Lower leg skin (tissue), 3 donors: ENCODE data around the gene CCDC144A.
"Not testable (repeated sequence)": the region's sequence is repeated elsewhere in the genome, so short reads cannot be mapped to it uniquely, and the experiment has no call there.

ENCODE experiments used
- POLR2A ChIP-seq, 2 donors: fragments of 450-650 bp; IDR thresholded peaks; one replicate each; pipeline ENCODE4 v1.6.1; 2016 to 2017; ENCODE audit warnings: antibody characterized with exemption in 2 of 2, mild to moderate bottlenecking in 1 of 2, moderate library complexity in 1 of 2
- TF ChIP-seq, protein P1 (sequence below), 3 donors: fragments of 450-650 bp; IDR thresholded peaks; one replicate each; pipeline ENCODE4 v1.5.1; 2016; ENCODE audit warnings: antibody characterized with exemption in 3 of 3, mild to moderate bottlenecking in 3 of 3, moderate library complexity in 2 of 3

DNA sequence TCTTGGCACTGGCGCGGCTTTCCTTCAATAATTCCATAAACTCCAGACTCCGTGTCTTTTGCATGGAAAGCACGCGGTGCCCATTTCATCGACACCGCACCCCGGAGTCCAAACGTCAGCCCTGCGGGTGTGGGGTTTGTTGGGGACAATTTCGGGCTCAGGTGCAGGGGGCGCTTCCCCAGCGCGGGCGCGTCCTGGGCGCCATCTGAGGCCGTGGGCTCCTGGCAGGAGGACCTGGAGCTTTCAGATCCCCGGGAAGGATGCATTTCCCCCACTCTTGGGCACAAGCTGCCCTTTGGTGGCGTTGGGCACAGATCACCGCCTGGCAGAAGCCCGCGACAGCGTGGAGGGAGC is 23.5 kb upstream of the CCDC144A start:
- TF ChIP-seq, protein P1, sequence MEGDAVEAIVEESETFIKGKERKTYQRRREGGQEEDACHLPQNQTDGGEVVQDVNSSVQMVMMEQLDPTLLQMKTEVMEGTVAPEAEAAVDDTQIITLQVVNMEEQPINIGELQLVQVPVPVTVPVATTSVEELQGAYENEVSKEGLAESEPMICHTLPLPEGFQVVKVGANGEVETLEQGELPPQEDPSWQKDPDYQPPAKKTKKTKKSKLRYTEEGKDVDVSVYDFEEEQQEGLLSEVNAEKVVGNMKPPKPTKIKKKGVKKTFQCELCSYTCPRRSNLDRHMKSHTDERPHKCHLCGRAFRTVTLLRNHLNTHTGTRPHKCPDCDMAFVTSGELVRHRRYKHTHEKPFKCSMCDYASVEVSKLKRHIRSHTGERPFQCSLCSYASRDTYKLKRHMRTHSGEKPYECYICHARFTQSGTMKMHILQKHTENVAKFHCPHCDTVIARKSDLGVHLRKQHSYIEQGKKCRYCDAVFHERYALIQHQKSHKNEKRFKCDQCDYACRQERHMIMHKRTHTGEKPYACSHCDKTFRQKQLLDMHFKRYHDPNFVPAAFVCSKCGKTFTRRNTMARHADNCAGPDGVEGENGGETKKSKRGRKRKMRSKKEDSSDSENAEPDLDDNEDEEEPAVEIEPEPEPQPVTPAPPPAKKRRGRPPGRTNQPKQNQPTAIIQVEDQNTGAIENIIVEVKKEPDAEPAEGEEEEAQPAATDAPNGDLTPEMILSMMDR (IDR thresholded peaks at IDR 0.05): not testable (repeated sequence)
- TF ChIP-seq POLR2A (IDR thresholded peaks at IDR 0.05): not testable (repeated sequence)
